ENCODE results near the gene SALL3.

Gene SALL3

GRCh38 chr18:78935406-78935805, 44.2 kb upstream of the SALL3 start:
- H3K4me1 ChIP-seq (ENCODE audit: low read depth, poor library complexity, severe bottlenecking): peaks cover 32% of the 10 kb centered on the region
- TF ChIP-seq CTCF (conservative IDR thresholded peaks at IDR 0.05; ENCODE audit: low read depth, low read length): no peak
- H3K4me3 ChIP-seq (IDR thresholded peaks at IDR 0.05; ENCODE audit: insufficient read depth, low read depth, low read length): no peak overlapping the region
- no peaks in the 10 kb centered on the region for H3K79me2 ChIP-seq (ENCODE audit: insufficient read depth, low read depth)
- no peaks in the 10 kb centered on the region for H3K27me3 ChIP-seq (ENCODE audit: insufficient read depth, low read depth)
- H3K9ac ChIP-seq: no peak overlapping the region
- no peak overlapping the region for H3K27ac ChIP-seq
- no peak overlapping the region for H3K4me2 ChIP-seq
- no peaks in the 10 kb centered on the region for H3K36me3 ChIP-seq (ENCODE audit: insufficient read depth)
- H4K20me1 ChIP-seq (ENCODE audit: insufficient read depth): no peaks in the 10 kb centered on the region
- no peak overlapping the region for H2AFZ ChIP-seq (ENCODE audit: low read depth)

- no peak for TF ChIP-seq CTCF (conservative IDR thresholded peaks at IDR 0.05; ENCODE audit: low read depth, low read length)
- Histone ChIP-seq H3K27me3 (ENCODE audit: insufficient read depth, low read depth) (no peaks in the 10 kb centered on the region), H3K36me3 (ENCODE audit: insufficient read depth) (no peaks in the 10 kb centered on the region), H4K20me1 (ENCODE audit: insufficient read depth) (no peaks in the 10 kb centered on the region), H3K4me1 (ENCODE audit: low read depth, poor library complexity, severe bottlenecking) (peaks cover 42% of the 10 kb centered on the region), H3K4me2 (no peak overlapping the region), H3K9ac (no peak overlapping the region), H2AFZ (ENCODE audit: low read depth) (no peak overlapping the region), H3K4me3 (IDR thresholded peaks at IDR 0.05; ENCODE audit: insufficient read depth, low read depth, low read length) (no peak overlapping the region), H3K79me2 (ENCODE audit: insufficient read depth, low read depth) (no peaks in the 10 kb centered on the region), H3K27ac (no peak overlapping the region; the same call in 1 of the 2 replicates)
These were observed 43.2 kb upstream of the SALL3 start for GRCh38 chr18:78936251-78937005.

- Histone ChIP-seq H4K20me1 (ENCODE audit: insufficient read depth) (no peaks in the 10 kb centered on the region), H3K27me3 (ENCODE audit: insufficient read depth, low read depth) (no peaks in the 10 kb centered on the region), H2AFZ (ENCODE audit: low read depth) (no peak overlapping the region), H3K4me2 (no peak overlapping the region), H3K79me2 (ENCODE audit: insufficient read depth, low read depth) (no peaks in the 10 kb centered on the region), H3K4me3 (IDR thresholded peaks at IDR 0.05; ENCODE audit: insufficient read depth, low read depth, low read length) (no peak overlapping the region), H3K4me1 (ENCODE audit: low read depth, poor library complexity, severe bottlenecking) (peaks cover 46% of the 10 kb centered on the region), H3K27ac (peak overlapping the region; percentile 93; the same call in 1 of the 2 replicates), H3K9ac (no peak overlapping the region), H3K36me3 (ENCODE audit: insufficient read depth) (no peaks in the 10 kb centered on the region)
- no peak for TF ChIP-seq CTCF (conservative IDR thresholded peaks at IDR 0.05; ENCODE audit: low read depth, low read length)
These were observed 42.5 kb upstream of the SALL3 start for GRCh38 chr18:78937166-78937565.

- no peaks in the 10 kb centered on the region for H3K27me3 ChIP-seq (ENCODE audit: insufficient read depth, low read depth)
- H3K4me1 ChIP-seq (ENCODE audit: low read depth, poor library complexity, severe bottlenecking): peaks cover 46% of the 10 kb centered on the region
- TF ChIP-seq CTCF (conservative IDR thresholded peaks at IDR 0.05; ENCODE audit: low read depth, low read length): no peak
- no peaks in the 10 kb centered on the region for H3K36me3 ChIP-seq (ENCODE audit: insufficient read depth)
- H3K79me2 ChIP-seq (ENCODE audit: insufficient read depth, low read depth): no peaks in the 10 kb centered on the region
- peak overlapping the region; percentile 93 for H3K27ac ChIP-seq
- H2AFZ ChIP-seq (ENCODE audit: low read depth): peak overlapping the region; percentile 45
- H3K4me2 ChIP-seq: peak overlapping the region; percentile 91
- no peak overlapping the region for H3K4me3 ChIP-seq (IDR thresholded peaks at IDR 0.05; ENCODE audit: insufficient read depth, low read depth, low read length)
- peak overlapping the region; percentile 41 for H3K9ac ChIP-seq
- no peaks in the 10 kb centered on the region for H4K20me1 ChIP-seq (ENCODE audit: insufficient read depth)
These were observed 40.5 kb upstream of the SALL3 start for GRCh38 chr18:78939105-78939504.

Measured in KMS-11 (cell line).